Measurements from ENCODE around the gene KIRREL3.

Gene KIRREL3

DNA sequence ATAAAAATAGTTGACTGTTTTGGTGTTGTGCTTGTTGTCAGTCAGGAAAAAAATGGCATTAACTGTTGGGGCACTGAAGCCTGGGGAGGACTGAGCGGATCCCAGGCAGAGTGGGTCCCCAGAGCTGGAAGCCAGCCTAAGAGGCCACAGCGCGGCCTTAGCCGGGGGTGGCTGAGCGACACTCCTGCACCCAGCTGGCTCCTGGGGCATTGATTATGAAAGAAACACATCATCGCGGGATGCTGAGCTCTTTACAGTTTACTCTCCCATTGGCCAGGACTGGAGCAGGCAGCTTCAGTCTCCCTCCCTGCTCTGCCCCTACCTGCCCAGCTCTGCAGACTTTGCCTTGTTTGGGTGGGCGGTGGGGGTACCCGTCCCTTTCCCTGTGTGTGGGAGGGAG, 523.6 kb downstream of the KIRREL3 start:
- H3K4me3 ChIP-seq (ENCODE audit: low read depth, low read length): no peak overlapping the region
- DNase-seq (ENCODE audit: low read depth): no peak
- TF ChIP-seq, protein P1, sequence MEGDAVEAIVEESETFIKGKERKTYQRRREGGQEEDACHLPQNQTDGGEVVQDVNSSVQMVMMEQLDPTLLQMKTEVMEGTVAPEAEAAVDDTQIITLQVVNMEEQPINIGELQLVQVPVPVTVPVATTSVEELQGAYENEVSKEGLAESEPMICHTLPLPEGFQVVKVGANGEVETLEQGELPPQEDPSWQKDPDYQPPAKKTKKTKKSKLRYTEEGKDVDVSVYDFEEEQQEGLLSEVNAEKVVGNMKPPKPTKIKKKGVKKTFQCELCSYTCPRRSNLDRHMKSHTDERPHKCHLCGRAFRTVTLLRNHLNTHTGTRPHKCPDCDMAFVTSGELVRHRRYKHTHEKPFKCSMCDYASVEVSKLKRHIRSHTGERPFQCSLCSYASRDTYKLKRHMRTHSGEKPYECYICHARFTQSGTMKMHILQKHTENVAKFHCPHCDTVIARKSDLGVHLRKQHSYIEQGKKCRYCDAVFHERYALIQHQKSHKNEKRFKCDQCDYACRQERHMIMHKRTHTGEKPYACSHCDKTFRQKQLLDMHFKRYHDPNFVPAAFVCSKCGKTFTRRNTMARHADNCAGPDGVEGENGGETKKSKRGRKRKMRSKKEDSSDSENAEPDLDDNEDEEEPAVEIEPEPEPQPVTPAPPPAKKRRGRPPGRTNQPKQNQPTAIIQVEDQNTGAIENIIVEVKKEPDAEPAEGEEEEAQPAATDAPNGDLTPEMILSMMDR (IDR thresholded peaks at IDR 0.05; ENCODE audit: low read depth, low read length, missing control alignments): no peak

DNA sequence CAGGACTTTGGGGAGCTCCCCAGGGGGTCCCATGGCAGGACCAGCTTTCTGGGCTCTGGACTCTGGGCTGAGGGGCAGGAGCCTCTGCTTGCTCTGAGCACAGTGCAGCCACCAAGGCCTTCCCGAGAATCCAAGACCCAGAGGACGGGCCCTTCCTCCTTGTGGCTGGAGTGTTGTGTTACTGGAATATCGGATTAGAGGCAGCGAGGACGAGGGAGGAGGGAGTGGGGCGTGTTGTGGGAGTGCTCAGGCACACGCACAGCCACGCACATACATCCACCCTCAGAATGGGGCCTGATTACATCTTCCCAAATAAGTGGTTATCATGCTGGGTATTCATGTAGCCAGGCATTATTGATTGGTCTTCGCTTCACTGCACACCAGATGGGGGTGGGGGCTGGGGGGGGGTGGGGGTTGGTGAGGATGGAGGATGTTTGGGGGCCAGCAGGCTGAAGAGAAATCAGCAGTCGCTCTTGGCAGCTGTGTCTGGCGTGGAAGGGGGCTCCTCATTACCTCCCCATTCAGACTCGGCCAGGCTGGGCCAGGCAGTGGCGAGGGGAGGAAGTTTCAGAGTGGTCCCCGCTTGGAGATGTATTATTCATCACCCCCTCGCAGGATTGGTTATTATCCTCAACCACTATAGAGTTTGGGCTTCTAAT, 524.2 kb downstream of the KIRREL3 start:
- no peak overlapping the region for H3K4me3 ChIP-seq (ENCODE audit: low read depth, low read length)
- TF ChIP-seq, protein P1 (IDR thresholded peaks at IDR 0.05; ENCODE audit: low read depth, low read length, missing control alignments): no peak
- no peak for DNase-seq (ENCODE audit: low read depth)

DNA sequence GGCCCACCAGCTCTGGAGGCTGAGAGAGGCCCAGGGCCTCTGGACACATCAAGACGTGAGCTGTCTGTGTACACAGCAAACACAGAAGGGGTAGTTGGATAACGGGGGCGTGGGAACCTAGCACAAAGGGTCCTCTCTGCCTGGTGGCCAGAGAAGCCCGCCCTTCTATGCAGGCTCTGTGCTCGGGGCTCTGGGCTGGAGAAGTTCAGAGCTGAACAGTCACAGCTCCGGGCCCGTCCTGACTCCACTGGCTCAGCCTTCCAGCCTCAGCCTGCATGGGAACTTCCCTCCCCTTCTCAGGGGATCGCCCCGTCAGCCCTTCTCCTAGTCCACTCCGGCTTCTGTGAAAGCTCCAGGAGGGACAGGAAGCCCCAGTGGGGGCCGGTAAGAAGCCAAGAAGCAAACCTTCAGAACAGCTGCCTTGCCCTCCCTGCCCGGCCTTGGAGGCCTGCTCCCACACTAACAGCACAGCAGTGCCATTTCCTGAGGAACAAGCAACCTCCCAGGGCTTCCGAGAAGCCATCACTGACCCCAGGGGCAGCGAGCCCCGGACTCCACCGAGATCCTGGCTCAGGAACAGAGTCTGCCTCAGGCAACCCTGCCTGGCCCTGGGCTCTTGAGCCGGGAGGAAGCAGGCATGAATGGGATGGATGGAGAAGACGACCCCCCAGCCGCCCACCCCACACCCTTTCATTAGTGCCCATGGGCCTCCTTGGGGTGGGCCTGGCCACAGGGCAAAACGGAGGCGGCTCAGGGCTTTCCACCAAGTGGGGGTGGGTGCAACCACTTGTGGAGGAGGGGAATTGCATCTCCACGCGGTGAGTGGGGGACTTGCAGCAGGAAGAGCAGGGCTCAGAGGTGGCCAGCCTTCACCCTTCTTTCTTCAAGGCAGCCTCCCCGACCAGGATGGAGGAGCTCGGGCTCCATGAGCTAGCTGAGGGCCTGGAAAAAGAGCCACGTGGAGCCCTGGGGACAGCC, 525.3 kb downstream of the KIRREL3 start:
- TF ChIP-seq, protein P1 (IDR thresholded peaks at IDR 0.05; ENCODE audit: low read depth, low read length, missing control alignments): no peak
- H3K4me3 ChIP-seq (ENCODE audit: low read depth, low read length): no peak overlapping the region
- DNase-seq (ENCODE audit: low read depth): no peak

DNA sequence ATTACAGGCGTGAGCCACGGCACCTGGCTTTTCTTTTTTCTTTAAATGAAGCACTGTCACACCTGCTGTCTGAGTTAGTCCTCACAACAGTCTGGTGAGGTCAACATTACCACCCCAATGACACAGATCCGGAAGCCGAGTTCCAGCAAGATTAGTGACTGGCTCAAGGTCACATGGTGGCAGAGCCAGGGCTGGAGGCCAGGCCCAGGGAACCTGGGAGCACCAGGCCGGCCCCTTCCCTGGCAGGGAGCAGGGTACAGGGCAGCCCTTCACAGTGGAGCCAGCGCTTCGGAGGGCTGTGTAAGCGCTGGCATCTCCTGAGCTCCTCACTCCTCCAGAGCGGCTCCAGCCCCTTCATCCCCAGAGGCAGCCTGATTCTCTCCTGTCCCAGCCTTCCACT, 526.4 kb downstream of the KIRREL3 start:
- TF ChIP-seq, protein P1 (IDR thresholded peaks at IDR 0.05; ENCODE audit: low read depth, low read length, missing control alignments): no peak
- no peak overlapping the region for H3K4me3 ChIP-seq (ENCODE audit: low read depth, low read length)
- no peak for DNase-seq (ENCODE audit: low read depth)

DNA sequence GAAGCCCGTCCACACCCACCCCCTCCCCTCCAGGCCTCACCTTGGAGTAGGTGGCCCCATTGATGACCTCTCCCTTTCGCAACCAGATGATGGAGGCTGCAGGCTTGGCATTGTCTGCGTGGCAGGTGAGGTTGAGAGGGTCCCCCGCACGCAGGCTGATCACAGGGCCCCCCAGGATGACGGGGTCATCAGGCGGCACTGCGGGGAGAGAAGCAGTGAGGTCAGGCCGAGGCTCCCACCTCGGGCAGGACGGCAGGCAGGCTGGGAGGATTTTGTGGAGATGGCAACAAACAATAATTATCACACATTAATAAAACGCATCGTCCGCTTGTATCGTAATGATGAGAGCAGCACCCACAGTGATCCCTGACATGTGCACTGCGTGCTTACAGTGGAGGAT, 527.3 kb downstream of the KIRREL3 start:
- H3K4me3 ChIP-seq (ENCODE audit: low read depth, low read length): no peak overlapping the region
- DNase-seq (ENCODE audit: low read depth): no peak
- TF ChIP-seq, protein P1 (IDR thresholded peaks at IDR 0.05; ENCODE audit: low read depth, low read length, missing control alignments): no peak

DNA sequence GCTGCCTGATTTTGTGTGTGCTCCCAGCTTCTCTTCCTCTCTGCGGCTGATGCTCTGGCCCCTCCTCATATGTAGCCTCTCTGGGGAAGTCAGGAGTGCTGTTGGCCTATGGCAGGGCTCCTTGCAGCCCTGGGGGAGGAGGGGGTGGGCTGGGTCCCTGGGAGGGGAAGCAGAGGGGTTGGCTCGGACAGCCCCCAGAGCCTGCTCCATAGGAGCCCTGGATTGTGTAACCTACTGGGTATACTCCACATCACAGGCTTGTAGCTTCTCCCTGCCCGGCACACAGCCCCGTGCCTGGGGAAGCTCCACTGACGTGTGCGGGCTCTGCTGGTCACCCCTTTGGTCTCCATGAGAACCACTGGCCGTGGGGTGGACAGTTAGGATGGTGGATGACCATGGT, 531.3 kb downstream of the KIRREL3 start:
- DNase-seq (ENCODE audit: low read depth): no peak
- H3K4me3 ChIP-seq (ENCODE audit: low read depth, low read length): no peak overlapping the region
- TF ChIP-seq, protein P1 (IDR thresholded peaks at IDR 0.05; ENCODE audit: low read depth, low read length, missing control alignments): no peak
